HepG2 (cell line): ENCODE results near the gene ATR. TPM values are rescaled to one million over a fixed set of nuclear protein-coding genes. Genes with fewer than 3 reads are reported as not detected.
"Not testable (repeated sequence)": the region's sequence is repeated elsewhere in the genome, so short reads cannot be mapped to it uniquely, and the experiment has no call there.

Experiments
- ARID5B ChIP-seq: IDR thresholded peaks from 2 replicates; pipeline ENCODE4 v1.4.0; 2020; ENCODE audit warnings: mild to moderate bottlenecking, missing genetic modification reagents
- ATF4 ChIP-seq, 2 experiments: fragments of 450-650 bp in 1 of 2; sonication (generic) in 1 of 2; formaldehyde crosslinking; IDR thresholded peaks; 2 replicates each; pipeline versions ENCODE4 v1.5.0 to v1.8.0; 2020 to 2022; ENCODE audit warnings: mild to moderate bottlenecking in 1 of 2, missing genetic modification reagents in 1 of 2
- FOXP1 ChIP-seq, 2 experiments: fragments of 450-650 bp in 1 of 2; IDR thresholded peaks; 2 replicates each; pipeline ENCODE4 v1.6.1; 2017 to 2018; ENCODE audit warnings: antibody characterized with exemption in 1 of 2
- FOXP4 ChIP-seq: sonication (generic); formaldehyde crosslinking; IDR thresholded peaks from 2 replicates; pipeline ENCODE4 v1.4.0; 2020; ENCODE audit warnings: missing genetic modification reagents
- SOX13 ChIP-seq, 3 experiments: fragments of 450-650 bp in 1 of 3; sonication (generic) in 1 of 3; formaldehyde crosslinking in 1 of 3; IDR thresholded peaks in 2 of 3; conservative IDR thresholded peaks in 1 of 3; 2 replicates each; pipeline versions ENCODE4 v1.5.0 to v1.6.1; 2016 to 2020; ENCODE audit warnings: antibody characterized with exemption in 1 of 3, mild to moderate bottlenecking in 1 of 3, missing compliant biosample characterization in 1 of 3, missing genetic modification reagents in 1 of 3, moderate library complexity in 1 of 3
- ZMYM4 ChIP-seq: sonication (generic); formaldehyde crosslinking; IDR thresholded peaks from 2 replicates; pipeline ENCODE4 v1.8.1; 2023; ENCODE audit warnings: mild to moderate bottlenecking, missing genetic modification reagents
- ZNF770 ChIP-seq: sonication (generic); formaldehyde crosslinking; IDR thresholded peaks from 2 replicates; pipeline ENCODE4 v1.5.0; 2020; ENCODE audit warnings: mild to moderate bottlenecking, missing genetic modification reagents
- polyA plus RNA-seq, 8 experiments: library from polyadenylated mRNA; depleted of rRNA in 3 of 8; stranded (reverse) in 7 of 8; unstranded in 1 of 8; fragments of >200 nt; fragmentation: Illumina TruSeq in 4 of 8; extraction: Trizol in 4 of 8; gene quantifications; 2 replicates each; pipeline versions ENCODE4 v1.2.1 to v1.2.3, GENCODE V29; 2011 to 2016; ENCODE audit warnings: low read depth in 4 of 8, missing spikeins in 1 of 8, mixed read lengths in 1 of 8; ENCODE audit not compliant: insufficient read depth in 1 of 8
- total RNA-seq, 5 experiments: library from RNA; depleted of rRNA; stranded (reverse); fragments of >200 nt; fragmentation: Illumina TruSeq; extraction: Trizol; gene quantifications; 2 replicates each; pipeline ENCODE4 v1.2.3, GENCODE V29; 2016; ENCODE audit warnings: low read depth in 1 of 5

ATR gene
- total and polyA plus RNA-seq, 2 of the 13 experiments (the other 11 are each of a cell fraction or from before 2014, with no cell fraction given) = 6.6 to 17.0 TPM

GRCh38 chr3:142581070-142581469 lies 2.5 kb upstream of the ATR start (continued):
- TF ChIP-seq ZNF770 (peak; percentile 50; the same call in 1 of the 2 replicates), SOX13 (CRISPR knock-in tag; conservative IDR thresholded peaks at IDR 0.05 in 1 of 2, IDR thresholded peaks at IDR 0.05 in 1 of 2) (0 out of 4 replicates have a peak, but pooled peaks of 1 of the 2 experiments have one; percentile 17), ATF4 (CRISPR knock-in tag; IDR thresholded peaks at IDR 0.05) (peak in 1 of 2 experiments; percentile 94; a peak in 2 of 4 replicates), FOXP4 (CRISPR knock-in tag) (peak; percentile 48; the same call in 1 of the 2 replicates), ARID5B (CRISPR knock-in tag) (0 out of 2 replicates have a peak, but pooled peaks have one; percentile 37), ZMYM4 (peak; percentile 19; the same call in 1 of the 2 replicates), FOXP1 (CRISPR knock-in tag; IDR thresholded peaks at IDR 0.05) (0 out of 2 replicates have a peak, but pooled peaks have one; percentile 32)
- TF ChIP-seq SOX13, FOXP1 (IDR thresholded peaks at IDR 0.05): not testable (repeated sequence)
